HG03135 (cell line): ENCODE measurements around the gene C16orf87.
A peak's percentile ranks its signal among the peaks of the same experiment; 100 is the strongest.
"Not testable (repeated sequence)": the region's sequence is repeated elsewhere in the genome, so short reads cannot be mapped to it uniquely, and the experiment has no call there.

Source experiments
- ATAC-seq: cut with Tn5 transposase; IDR thresholded peaks from one replicate; pipeline ENCODE4 v1.9.1; 2021; ENCODE audit warnings: mild to moderate bottlenecking, moderate library complexity; ENCODE audit not compliant: unreplicated experiment

Gene C16orf87

GRCh38 chr16:46830902-46831647 lies at the start of gene C16orf87:
Gene C16orf87 (minus strand): TSS chr16:46831180. CDS start chr16:46831149, 31 bp downstream.
- ATAC-seq, result peak; percentile 96

GRCh38 chr16:46875243-46875642 lies 44.3 kb upstream of the C16orf87 start:
- no peak for ATAC-seq

GRCh38 chr16:46873201-46873600 lies 42.2 kb upstream of the C16orf87 start:
- ATAC-seq, result no peak

GRCh38 chr16:46871597-46871996 lies 40.6 kb upstream of the C16orf87 start:
- no peak for ATAC-seq

DNA sequence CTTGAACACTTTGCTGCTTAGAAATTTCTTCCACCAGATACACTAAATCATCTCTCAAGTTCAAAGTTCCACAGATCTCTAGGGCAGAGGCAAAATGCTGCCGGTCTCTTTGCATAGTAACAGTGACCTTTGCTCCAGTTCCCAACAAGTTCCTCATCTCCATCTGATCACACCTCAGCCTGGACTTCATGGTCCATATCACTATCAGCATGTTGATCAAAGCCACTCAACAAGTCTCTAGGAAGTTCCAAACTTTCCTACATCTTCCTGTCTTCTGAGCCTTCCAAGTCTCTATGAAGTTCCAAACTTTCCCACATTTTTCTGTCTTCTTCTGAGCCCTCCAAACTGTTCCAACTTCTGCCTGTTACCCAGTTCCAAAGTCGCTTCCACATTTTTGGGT lies 37.9 kb upstream of the C16orf87 start:
- ATAC-seq, result not testable (repeated sequence)

GRCh38 chr16:46867486-46867885 lies 36.5 kb upstream of the C16orf87 start:
- not testable (repeated sequence) for ATAC-seq

DNA sequence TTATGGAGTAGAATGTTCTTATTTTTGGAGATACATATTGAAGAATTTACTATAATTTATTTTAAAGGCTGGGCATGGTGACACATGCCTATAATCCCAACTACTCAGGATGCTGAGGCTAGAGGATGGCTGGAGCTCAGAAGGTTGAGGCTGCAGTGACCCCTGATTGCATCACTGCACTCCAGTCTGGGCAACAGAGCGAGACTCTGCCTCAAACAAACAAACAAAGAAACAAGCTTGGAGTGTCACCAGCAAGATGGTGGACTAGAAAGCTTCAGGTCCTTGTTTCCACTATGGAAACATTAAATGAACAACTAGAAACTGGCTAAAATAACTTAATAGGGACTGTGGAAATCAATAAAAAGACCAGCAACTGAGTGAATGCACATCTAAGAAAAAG lies 35.3 kb upstream of the C16orf87 start:
- no peak for ATAC-seq

GRCh38 chr16:46862555-46863447 lies 31.8 kb upstream of the C16orf87 start:
- no peak for ATAC-seq

- ATAC-seq, result no peak
Measured at GRCh38 chr16:46859719-46860152, 28.8 kb upstream of the C16orf87 start.

GRCh38 chr16:46858151-46858550 lies 27.2 kb upstream of the C16orf87 start:
- ATAC-seq, result no peak

GRCh38 chr16:46857368-46857945 lies 26.5 kb upstream of the C16orf87 start:
- ATAC-seq, result no peak

GRCh38 chr16:46855389-46855788 lies 24.4 kb upstream of the C16orf87 start:
- ATAC-seq, result no peak

- ATAC-seq, result no peak
Measured at GRCh38 chr16:46854846-46855245, 23.9 kb upstream of the C16orf87 start.

- ATAC-seq, result no peak
Measured at GRCh38 chr16:46853713-46854443, 22.9 kb upstream of the C16orf87 start.

DNA sequence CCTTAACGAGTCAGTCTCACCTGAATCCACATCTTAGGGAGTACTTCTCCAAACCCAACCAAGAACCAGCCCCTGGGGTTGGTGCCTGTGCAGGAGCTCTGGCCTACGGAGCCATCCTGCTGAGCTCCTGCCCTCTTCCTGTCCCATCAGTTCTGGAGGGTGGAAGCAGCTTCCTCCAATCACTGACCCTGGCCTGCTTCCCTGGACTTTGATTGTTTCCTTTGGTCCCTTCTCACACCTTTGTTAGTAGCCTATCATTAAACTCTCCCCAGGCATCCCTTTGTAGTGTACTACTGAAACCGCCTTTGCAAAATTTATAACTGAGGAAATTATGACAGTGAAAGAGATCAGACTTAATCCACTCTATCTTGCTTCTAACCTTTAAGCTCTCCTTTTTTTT lies 21.1 kb upstream of the C16orf87 start:
- ATAC-seq, result no peak

DNA sequence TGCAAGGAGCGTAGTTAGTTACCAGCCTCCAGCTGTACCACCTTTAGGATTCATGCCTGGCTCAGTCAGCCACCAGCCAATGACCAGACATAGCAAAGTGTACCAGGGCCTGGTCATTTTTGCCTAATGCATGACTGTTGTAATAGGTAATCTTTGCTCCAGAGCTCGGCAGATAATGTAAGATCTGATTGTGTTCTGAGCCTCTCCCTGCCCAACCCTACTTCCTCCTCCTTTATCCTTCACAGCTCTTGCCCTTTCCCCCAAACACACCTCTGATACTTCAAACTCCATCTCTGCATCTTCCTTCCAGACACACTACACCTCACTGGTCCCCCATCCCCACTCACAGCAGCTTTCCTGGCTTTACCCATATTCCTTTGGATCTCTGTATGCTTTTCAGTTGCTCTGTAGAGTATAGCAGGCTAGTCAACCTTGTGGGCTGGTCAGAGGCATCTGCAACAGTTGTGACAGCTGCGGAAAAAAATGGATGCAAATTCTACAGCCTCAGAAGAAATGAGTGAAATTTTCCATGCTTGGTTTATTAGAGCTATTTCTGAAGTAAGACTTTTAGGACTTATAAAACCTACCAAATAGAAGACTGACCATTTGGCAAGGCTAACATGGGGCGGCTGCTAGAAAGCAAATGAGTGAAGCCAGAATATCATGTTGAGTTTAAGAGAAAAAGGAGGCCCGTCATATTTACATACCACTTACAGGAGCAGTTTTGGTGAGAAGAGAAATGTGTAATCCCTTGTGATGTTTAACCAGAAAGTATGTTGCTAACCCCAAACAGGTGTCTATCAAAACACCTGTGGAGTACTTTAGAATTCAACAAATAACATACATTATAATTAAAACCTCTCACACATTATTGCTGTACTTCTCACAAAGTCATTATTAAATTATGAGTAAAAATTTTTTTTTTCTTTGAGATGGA lies 19.9 kb upstream of the C16orf87 start:
- ATAC-seq, result no peak

GRCh38 chr16:46848768-46849764 lies 18.1 kb upstream of the C16orf87 start:
- no peak for ATAC-seq

DNA sequence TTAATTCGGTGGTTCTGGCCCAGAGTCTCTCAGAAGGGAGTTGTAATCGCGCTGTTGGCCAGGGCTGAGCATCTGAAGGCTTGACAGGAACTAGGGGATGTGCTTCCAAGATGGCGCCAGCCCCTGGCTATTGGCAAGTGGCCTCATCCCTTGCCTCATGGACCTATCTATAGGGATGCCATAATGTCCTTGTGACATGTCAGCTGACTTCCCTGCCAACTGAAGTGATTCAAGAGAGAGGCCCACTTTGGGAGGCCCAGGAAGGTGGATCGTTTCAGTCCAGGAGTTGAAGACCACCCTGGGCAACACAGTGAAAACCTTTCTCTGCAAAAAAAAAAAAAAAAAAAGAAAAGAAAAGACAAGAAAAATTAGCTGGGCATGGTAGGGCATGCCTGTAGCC lies 15.0 kb upstream of the C16orf87 start:
- no peak for ATAC-seq

GRCh38 chr16:46844771-46845170 lies 13.8 kb upstream of the C16orf87 start:
- ATAC-seq, result no peak
